ENCODE measurements around the gene FAM200B.

- TF ChIP-seq EZH2 (IDR thresholded peaks at IDR 0.05; ENCODE audit: insufficient read depth, poor library complexity, severe bottlenecking), result no peak
- TF ChIP-seq EZH2phosphoT487 (IDR thresholded peaks at IDR 0.05; ENCODE audit: insufficient read depth, low read depth), result no peak
These were observed 30.6 kb downstream of the FAM200B start for GRCh38 chr4:15712214-15712613.
